Endothelial cell of umbilical vein (primary cell): ENCODE data around the gene FRRS1L. TPM values are rescaled to one million over a fixed set of nuclear protein-coding genes. Genes with fewer than 3 reads are reported as not detected.

Experiments
- BruUV-seq: library from RNA; stranded (reverse); fragments of 400-500 nt; replicated peaks from 2 replicates; lab custom pipeline; 2021; lab: Mats Ljungman, UMichigan
- CTCF ChIA-PET: fragments of 300-600, 350-600 bp; sonication (Branson Sonifier 250); formaldehyde crosslinking; loops from one replicate; lab custom pipeline; 2021; ENCODE audit warnings: antibody characterized with exemption, inconsistent platforms; lab: Charles Lee
- POLR2A ChIA-PET: fragments of 300-600, 350-600 bp; sonication (Branson Sonifier 250); formaldehyde crosslinking; loops from one replicate; lab custom pipeline; 2021; ENCODE audit warnings: antibody characterized with exemption, inconsistent platforms; lab: Charles Lee
- DNase-seq: peaks from one replicate; pipeline ENCODE4 v3.0.0-alpha.2; 2011; ENCODE audit warnings: low read depth, low spot score
- FAIRE-seq: peaks from 2 replicates; lab custom pipeline; 2011; peaks lifted over from hg19 to GRCh38; lab: Jason Lieb, UNC
- H2AFZ ChIP-seq: 2 replicates; pipeline ENCODE4 v1.6.0; 2012; ENCODE audit warnings: low read depth, low read length, control low read depth, inconsistent platforms
- H3K27ac ChIP-seq: 2 replicates; pipeline ENCODE4 v1.5.1; 2011; ENCODE audit warnings: low read depth, mild to moderate bottlenecking, control low read depth, low read length, moderate library complexity; ENCODE audit not compliant: insufficient read depth
- H3K27me3 ChIP-seq, 2 experiments: 2 replicates each; pipeline versions ENCODE4 v1.6.0 to v1.6.1; 2011; ENCODE audit warnings: low read length in 2 of 2, mixed read lengths in 1 of 2; ENCODE audit not compliant: control insufficient read depth in 2 of 2, insufficient read depth in 2 of 2
- H3K36me3 ChIP-seq, 2 experiments: 2 replicates in 1 of 2; 3 replicates in 1 of 2; pipeline ENCODE4 v1.5.1; 2011; ENCODE audit warnings: low read length in 2 of 2, mild to moderate bottlenecking in 1 of 2, moderate library complexity in 1 of 2; ENCODE audit not compliant: control insufficient read depth in 2 of 2, insufficient read depth in 2 of 2; ENCODE audit errors: extremely low read depth in 1 of 2
- H3K4me1 ChIP-seq: 3 replicates; pipeline ENCODE4 v1.5.1; 2011; ENCODE audit warnings: mild to moderate bottlenecking, low read length; ENCODE audit not compliant: control insufficient read depth, insufficient read depth; ENCODE audit errors: extremely low read depth
- H3K4me2 ChIP-seq: 2 replicates; pipeline ENCODE4 v1.6.1; 2011; ENCODE audit warnings: low read length, control low read depth, mixed read lengths; ENCODE audit not compliant: insufficient read depth
- H3K4me3 ChIP-seq, 3 experiments: fragments of 200-600 bp in 1 of 3; sonication (generic), shearing (Covaris generic) in 1 of 3; replicated peaks in 1 of 3; 2 replicates each; pipeline ENCODE4 v1.5.1; 2011 to 2016; ENCODE audit warnings: control low read depth in 3 of 3, low read length in 3 of 3, mild to moderate bottlenecking in 2 of 3, inconsistent platforms in 1 of 3, low read depth in 1 of 3, moderate library complexity in 1 of 3; ENCODE audit not compliant: insufficient read depth in 1 of 3
- H3K79me2 ChIP-seq: 2 replicates; pipeline ENCODE4 v1.6.0; 2012; ENCODE audit warnings: low read length, inconsistent platforms; ENCODE audit not compliant: control insufficient read depth, insufficient read depth
- H3K9ac ChIP-seq: replicated peaks from 2 replicates; pipeline ENCODE3; 2011; ENCODE audit warnings: low read length, control low read depth; ENCODE audit not compliant: insufficient read depth; ENCODE audit errors: extremely low read depth
- H3K9me1 ChIP-seq: replicated peaks from 3 replicates; pipeline ENCODE4 v1.6.0; 2011; ENCODE audit warnings: mild to moderate bottlenecking, low read length; ENCODE audit not compliant: control insufficient read depth, insufficient read depth; ENCODE audit errors: extremely low read depth
- H3K9me3 ChIP-seq: replicated peaks from 2 replicates; pipeline ENCODE4 v1.5.1; 2012; ENCODE audit warnings: low read length, inconsistent platforms; ENCODE audit not compliant: control insufficient read depth, insufficient read depth
- H4K20me1 ChIP-seq: replicated peaks from 2 replicates; pipeline ENCODE3; 2011; ENCODE audit warnings: mild to moderate bottlenecking, low read length; ENCODE audit not compliant: control insufficient read depth, insufficient read depth; ENCODE audit errors: extremely low read depth
- EZH2 ChIP-seq: IDR thresholded peaks from 2 replicates; pipeline ENCODE4 v1.6.1; 2012; ENCODE audit warnings: borderline replicate concordance, low read depth, mild to moderate bottlenecking, moderate library complexity, low read length, inconsistent platforms; ENCODE audit not compliant: severe bottlenecking
- FOS ChIP-seq: IDR thresholded peaks from 2 replicates; pipeline ENCODE4 v1.6.1; 2011; ENCODE audit warnings: mild to moderate bottlenecking, low read length, moderate library complexity, borderline replicate concordance; ENCODE audit not compliant: insufficient read depth
- GATA2 ChIP-seq: IDR thresholded peaks from 2 replicates; pipeline ENCODE4 v1.7.0; 2011; ENCODE audit warnings: low read depth, mild to moderate bottlenecking, moderate library complexity, mixed read lengths, low read length; ENCODE audit not compliant: insufficient read length, insufficient read depth
- JUN ChIP-seq: IDR thresholded peaks from 2 replicates; pipeline ENCODE4 v1.6.1; 2011; ENCODE audit warnings: borderline replicate concordance, low read depth; ENCODE audit not compliant: insufficient read length, insufficient read depth
- MYC ChIP-seq: IDR thresholded peaks from one replicate; pipeline ENCODE4 v1.6.1; 2011; ENCODE audit warnings: mild to moderate bottlenecking, low read depth, low read length
- POLR2A ChIP-seq: IDR thresholded peaks from 2 replicates; pipeline ENCODE4 v1.6.1; 2012; ENCODE audit warnings: low read depth, mild to moderate bottlenecking, control low read depth, low read length
- POLR2AphosphoS5 ChIP-seq: IDR thresholded peaks from 2 replicates; pipeline ENCODE4 v1.6.1; 2012; ENCODE audit warnings: low read depth, mild to moderate bottlenecking, control low read depth, low read length, moderate library complexity; ENCODE audit not compliant: insufficient read depth
- dilution Hi-C: fragments of 300-500 bp; cut with MboI; formaldehyde crosslinking; loops from one replicate; pipeline ENCODE4 v1.15.0; 2019; ENCODE audit warnings: low sequenced_read_pairs; ENCODE audit not compliant: extremely low pct_ligation_motif_present
- intact Hi-C: fragments of 100-400 bp; cut with micrococcal nuclease; formaldehyde crosslinking; loops from one replicate; pipeline ENCODE4 v1.10.0; 2022
- polyA plus RNA-seq, 4 experiments: library from polyadenylated mRNA; depleted of rRNA in 3 of 4; stranded (reverse) in 3 of 4; unstranded in 1 of 4; fragments of >200 nt; gene quantifications; 2 replicates each; pipeline versions ENCODE4 v1.2.1 to v1.2.3, GENCODE V29; 2011 to 2012; ENCODE audit warnings: missing spikeins in 1 of 4
- total RNA-seq: library from RNA; stranded (reverse); gene quantifications from 2 replicates; pipeline ENCODE4 v1.2.3, GENCODE V29; 2021
- TF ChIP-seq, protein P1 (sequence below), 2 donors: IDR thresholded peaks; 1 replicate in 1 of 2; 2 replicates in 1 of 2; pipeline ENCODE4 v1.5.1; 2011; ENCODE audit warnings: low read length in 2 of 2, mild to moderate bottlenecking in 2 of 2, moderate library complexity in 2 of 2, control low read depth in 1 of 2, inconsistent platforms in 1 of 2, low read depth in 1 of 2; ENCODE audit not compliant: insufficient read depth in 1 of 2; ENCODE audit errors: extremely low read depth in 1 of 2

Gene FRRS1L
- total and polyA plus RNA-seq, 2 donors (not counting 3 experiments of a cell fraction or from before 2014, with no cell fraction given), result not detected

DNA sequence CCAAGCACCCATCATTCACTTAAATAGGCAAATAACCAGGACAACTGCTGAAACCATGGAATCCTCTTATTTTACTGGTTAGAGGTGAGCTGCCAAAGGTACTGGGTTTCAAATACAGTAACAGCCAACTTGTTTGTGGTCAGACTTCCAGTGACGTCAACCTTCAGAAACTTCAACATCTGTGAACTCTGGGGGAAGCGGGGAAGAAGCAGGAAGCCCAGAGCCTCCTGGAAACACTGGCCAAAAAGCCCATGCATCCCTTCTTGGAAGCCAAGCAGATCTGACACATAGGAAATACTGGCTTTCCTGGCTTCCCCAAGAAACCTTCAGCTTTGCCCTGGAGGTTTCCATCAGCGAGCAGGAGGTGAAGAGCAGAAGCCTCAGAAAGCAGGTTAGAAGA, 4.9 kb upstream of the FRRS1L start:
- no peak overlapping the region for H3K4me3 ChIP-seq
- H3K4me1 ChIP-seq, result no peaks in the 10 kb centered on the region
- no peaks in the 10 kb centered on the region for H3K9me1 ChIP-seq
- intact Hi-C loops (no loop called here), dilution Hi-C loops (no loop called here)
- peaks cover 13 to 15% of the 10 kb centered on the region in 2 experiments for H3K27me3 ChIP-seq
- FAIRE-seq, result no peak
- no peak overlapping the region for H2AFZ ChIP-seq
- no peaks in the 10 kb centered on the region for H3K79me2 ChIP-seq
- H3K36me3 ChIP-seq, result no peaks in the 10 kb centered on the region
- no peak for DNase-seq
- no peak overlapping the region for H3K4me2 ChIP-seq
- H4K20me1 ChIP-seq, result no peaks in the 10 kb centered on the region
- ChIA-PET CTCF (interaction anchor here (2.8 kb wide), 1 partner anchor 11 kb away, joined by 10 read pairs; no protein-coding TSS in a partner anchor), POLR2A (no interaction called here)
- H3K9me3 ChIP-seq, result no peaks in the 10 kb centered on the region
- no peak overlapping the region for H3K9ac ChIP-seq
- no peak for TF ChIP-seq POLR2AphosphoS5
- no peak for TF ChIP-seq FOS
- no peak for TF ChIP-seq EZH2
- TF ChIP-seq JUN, result no peak
- TF ChIP-seq POLR2A, result no peak
- no peak for TF ChIP-seq GATA2
- TF ChIP-seq, protein P1, sequence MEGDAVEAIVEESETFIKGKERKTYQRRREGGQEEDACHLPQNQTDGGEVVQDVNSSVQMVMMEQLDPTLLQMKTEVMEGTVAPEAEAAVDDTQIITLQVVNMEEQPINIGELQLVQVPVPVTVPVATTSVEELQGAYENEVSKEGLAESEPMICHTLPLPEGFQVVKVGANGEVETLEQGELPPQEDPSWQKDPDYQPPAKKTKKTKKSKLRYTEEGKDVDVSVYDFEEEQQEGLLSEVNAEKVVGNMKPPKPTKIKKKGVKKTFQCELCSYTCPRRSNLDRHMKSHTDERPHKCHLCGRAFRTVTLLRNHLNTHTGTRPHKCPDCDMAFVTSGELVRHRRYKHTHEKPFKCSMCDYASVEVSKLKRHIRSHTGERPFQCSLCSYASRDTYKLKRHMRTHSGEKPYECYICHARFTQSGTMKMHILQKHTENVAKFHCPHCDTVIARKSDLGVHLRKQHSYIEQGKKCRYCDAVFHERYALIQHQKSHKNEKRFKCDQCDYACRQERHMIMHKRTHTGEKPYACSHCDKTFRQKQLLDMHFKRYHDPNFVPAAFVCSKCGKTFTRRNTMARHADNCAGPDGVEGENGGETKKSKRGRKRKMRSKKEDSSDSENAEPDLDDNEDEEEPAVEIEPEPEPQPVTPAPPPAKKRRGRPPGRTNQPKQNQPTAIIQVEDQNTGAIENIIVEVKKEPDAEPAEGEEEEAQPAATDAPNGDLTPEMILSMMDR (IDR thresholded peaks at IDR 0.05; ENCODE audit: extremely low read depth in 1 of 2, insufficient read depth in 1 of 2, low read depth in 1 of 2, low read length in 2 of 2), result no peak
- TF ChIP-seq MYC, result no peak
- no TSS peak for BruUV-seq
- H3K27ac ChIP-seq, result no peak overlapping the region
